ENCODE measurements around the gene LDAH. TPM values are rescaled to one million over a fixed set of nuclear protein-coding genes. Genes with fewer than 3 reads are reported as not detected.

Gene LDAH
- total RNA-seq, 4 donors from 2014 or later: 7.5 to 58.5 (median 15.2) TPM

GRCh38 chr2:20687260-20687832 is 135.6 kb downstream of the LDAH start:
- DNase-seq: no peak
- intact Hi-C loops (cut with DNase I; ENCODE audit: low total_unique reads): no loop called here
- no peaks in the 10 kb centered on the region for H3K9me3 ChIP-seq
- in situ Hi-C loops (cut with MboI; ENCODE audit: low pct_ligation_motif_present in 1 of 4, low pct_unique_long_range_greater_than_20kb in 1 of 4, low sequenced_read_pairs in 3 of 4): no loop called here
- peaks cover 0 to 7% (median 0%) of the 10 kb centered on the region in 4 donors for H3K36me3 ChIP-seq
- H3K4me1 ChIP-seq: peaks cover 0 to 17% (median 5%) of the 10 kb centered on the region in 4 donors
- H3K27ac ChIP-seq: no peak overlapping the region
- 92% methylated on average over 4 of the region's 4 CpGs for WGBS, 2 donors (ENCODE audit: low coverage in 1 of 2)
- H3K4me3 ChIP-seq: no peak overlapping the region
- H3K27me3 ChIP-seq: no peaks in the 10 kb centered on the region
- TF ChIP-seq POLR2AphosphoS5 (IDR thresholded peaks at IDR 0.05) (no peak), EP300 (IDR thresholded peaks at IDR 0.05; ENCODE audit: low read depth) (no peak), POLR2A (IDR thresholded peaks at IDR 0.05) (no peak)
- TF ChIP-seq, protein P1, sequence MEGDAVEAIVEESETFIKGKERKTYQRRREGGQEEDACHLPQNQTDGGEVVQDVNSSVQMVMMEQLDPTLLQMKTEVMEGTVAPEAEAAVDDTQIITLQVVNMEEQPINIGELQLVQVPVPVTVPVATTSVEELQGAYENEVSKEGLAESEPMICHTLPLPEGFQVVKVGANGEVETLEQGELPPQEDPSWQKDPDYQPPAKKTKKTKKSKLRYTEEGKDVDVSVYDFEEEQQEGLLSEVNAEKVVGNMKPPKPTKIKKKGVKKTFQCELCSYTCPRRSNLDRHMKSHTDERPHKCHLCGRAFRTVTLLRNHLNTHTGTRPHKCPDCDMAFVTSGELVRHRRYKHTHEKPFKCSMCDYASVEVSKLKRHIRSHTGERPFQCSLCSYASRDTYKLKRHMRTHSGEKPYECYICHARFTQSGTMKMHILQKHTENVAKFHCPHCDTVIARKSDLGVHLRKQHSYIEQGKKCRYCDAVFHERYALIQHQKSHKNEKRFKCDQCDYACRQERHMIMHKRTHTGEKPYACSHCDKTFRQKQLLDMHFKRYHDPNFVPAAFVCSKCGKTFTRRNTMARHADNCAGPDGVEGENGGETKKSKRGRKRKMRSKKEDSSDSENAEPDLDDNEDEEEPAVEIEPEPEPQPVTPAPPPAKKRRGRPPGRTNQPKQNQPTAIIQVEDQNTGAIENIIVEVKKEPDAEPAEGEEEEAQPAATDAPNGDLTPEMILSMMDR (IDR thresholded peaks at IDR 0.05): no peak

- 48 to 78% methylated on average over 5 to 6 of the region's 6 CpGs for WGBS, 2 donors (ENCODE audit: low coverage in 1 of 2)
- DNase-seq: no peak
- intact Hi-C loops (cut with DNase I; ENCODE audit: low total_unique reads) (no loop called here), in situ Hi-C loops (cut with MboI; ENCODE audit: low pct_ligation_motif_present in 1 of 4, low pct_unique_long_range_greater_than_20kb in 1 of 4, low sequenced_read_pairs in 3 of 4) (no loop called here)
- H3K9me3 ChIP-seq: no peaks in the 10 kb centered on the region
- no peaks in the 10 kb centered on the region for H3K4me1 ChIP-seq
- H3K27me3 ChIP-seq: no peaks in the 10 kb centered on the region
- H3K27ac ChIP-seq: no peak overlapping the region
- H3K4me3 ChIP-seq: no peak overlapping the region
- TF ChIP-seq, protein P1 (IDR thresholded peaks at IDR 0.05): no peak
- TF ChIP-seq POLR2AphosphoS5 (IDR thresholded peaks at IDR 0.05) (no peak), POLR2A (IDR thresholded peaks at IDR 0.05) (no peak), EP300 (IDR thresholded peaks at IDR 0.05; ENCODE audit: low read depth) (no peak)
- peaks cover 0 to 7% (median 0%) of the 10 kb centered on the region in 4 donors for H3K36me3 ChIP-seq
These were observed 138.3 kb downstream of the LDAH start for GRCh38 chr2:20684581-20685063.

DNA sequence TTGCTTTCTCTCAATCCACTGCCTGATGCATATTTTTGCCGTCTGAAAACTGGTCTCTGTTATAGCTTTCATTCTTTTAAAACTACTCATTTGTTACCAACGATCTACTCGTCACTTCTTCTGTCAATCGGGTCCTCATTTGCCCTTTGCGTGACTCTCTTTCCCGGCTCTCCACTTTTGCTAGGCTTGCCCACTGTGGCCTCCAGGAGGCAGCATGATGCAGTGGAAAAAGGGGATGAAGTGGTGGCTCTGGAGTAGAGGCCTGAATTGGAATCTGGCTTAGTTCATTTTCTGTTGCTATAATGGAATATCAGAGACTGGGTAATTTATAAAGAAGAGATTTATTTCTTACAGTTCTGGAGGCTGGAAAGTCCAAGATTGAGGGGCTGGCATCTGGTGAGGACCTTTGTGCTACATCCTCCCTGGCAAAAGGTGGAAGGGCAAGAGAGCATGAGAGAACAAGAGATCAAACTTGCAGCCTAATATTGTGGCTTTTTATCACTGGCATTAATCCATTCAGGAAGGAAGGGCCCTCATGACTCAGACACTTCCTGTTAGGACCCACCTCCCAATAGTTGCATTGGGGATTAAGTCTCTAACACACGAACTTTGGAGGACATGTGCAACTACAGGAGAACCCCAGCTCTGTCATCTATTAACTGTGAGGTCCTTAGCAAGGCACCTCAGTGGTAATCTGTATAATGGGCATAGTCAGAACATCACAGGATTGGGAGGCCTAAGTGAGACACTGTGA is 140.6 kb downstream of the LDAH start:
- no peak overlapping the region for H3K27ac ChIP-seq
- H3K36me3 ChIP-seq: peaks cover 0 to 7% (median 0%) of the 10 kb centered on the region in 4 donors
- no peak for TF ChIP-seq POLR2AphosphoS5 (IDR thresholded peaks at IDR 0.05)
- TF ChIP-seq, protein P1 (IDR thresholded peaks at IDR 0.05): peak in 4 of 5 experiments; percentile 40 to 46 (median 42)
- TF ChIP-seq POLR2A (IDR thresholded peaks at IDR 0.05): no peak
- TF ChIP-seq EP300 (IDR thresholded peaks at IDR 0.05; ENCODE audit: low read depth): no peak
- intact Hi-C loops (cut with DNase I; ENCODE audit: low total_unique reads) (no loop called here), in situ Hi-C loops (cut with MboI; ENCODE audit: low pct_ligation_motif_present in 1 of 4, low pct_unique_long_range_greater_than_20kb in 1 of 4, low sequenced_read_pairs in 3 of 4) (no loop called here)
- no peaks in the 10 kb centered on the region for H3K9me3 ChIP-seq
- H3K27me3 ChIP-seq: no peaks in the 10 kb centered on the region
- WGBS, 2 donors (ENCODE audit: low coverage in 1 of 2): 72 to 90% methylated on average over 2 to 7 of the region's 7 CpGs
- H3K4me1 ChIP-seq: no peaks in the 10 kb centered on the region
- no peak for DNase-seq
- H3K4me3 ChIP-seq: no peak overlapping the region

DNA sequence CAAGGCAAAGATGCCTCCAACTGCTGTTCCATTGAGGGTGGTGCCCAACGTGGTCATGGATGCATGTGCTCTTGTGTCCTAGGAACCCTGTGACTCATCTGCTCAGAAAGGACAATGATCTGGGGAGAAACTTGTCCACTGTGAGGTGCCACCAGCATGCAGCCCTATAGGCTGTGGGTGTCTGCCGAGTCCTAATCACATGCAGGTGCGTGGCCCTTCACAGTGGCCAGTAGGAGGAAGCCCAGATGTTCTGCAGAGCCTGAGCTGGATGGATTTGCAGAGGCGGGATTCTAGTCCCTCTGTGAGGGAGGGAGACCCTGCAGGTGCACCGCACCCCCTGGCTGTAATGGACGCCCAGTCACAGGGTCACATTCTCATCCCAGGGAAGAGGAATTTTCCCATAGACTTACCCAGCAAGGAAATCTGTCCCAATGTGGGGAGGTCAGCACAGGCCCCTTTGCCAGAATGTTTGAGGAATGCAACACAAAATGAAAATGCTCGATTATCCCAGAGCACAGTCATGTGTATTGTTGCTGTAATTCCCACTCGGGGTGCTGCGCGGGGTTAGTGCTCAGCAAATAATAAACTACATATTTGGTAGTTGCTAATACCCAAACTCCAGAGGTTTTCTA is 142.0 kb downstream of the LDAH start:
- intact Hi-C loops (cut with DNase I; ENCODE audit: low total_unique reads): no loop called here
- DNase-seq: no peak
- Histone ChIP-seq H3K36me3 (peaks cover 0 to under 1% (median 0%) of the 10 kb centered on the region in 4 donors), H3K4me3 (no peak overlapping the region), H3K9me3 (no peaks in the 10 kb centered on the region), H3K27me3 (no peaks in the 10 kb centered on the region), H3K27ac (no peak overlapping the region), H3K4me1 (peaks cover 7 to 11% (median 8%) of the 10 kb centered on the region in 4 donors)
- 90 to 100% methylated on average over 2 to 10 of the region's 10 CpGs for WGBS, 2 donors (ENCODE audit: low coverage in 1 of 2)
- in situ Hi-C loops (cut with MboI; ENCODE audit: low pct_ligation_motif_present in 1 of 4, low pct_unique_long_range_greater_than_20kb in 1 of 4, low sequenced_read_pairs in 3 of 4): no loop called here
- TF ChIP-seq POLR2AphosphoS5 (IDR thresholded peaks at IDR 0.05): no peak
- no peak for TF ChIP-seq EP300 (IDR thresholded peaks at IDR 0.05; ENCODE audit: low read depth)
- TF ChIP-seq POLR2A (IDR thresholded peaks at IDR 0.05): no peak
- TF ChIP-seq, protein P1 (IDR thresholded peaks at IDR 0.05): no peak
